GM12873 (cell line): ENCODE results near the gene EFCAB12.

Source experiments
- CTCF ChIP-seq: IDR thresholded peaks from 2 replicates; pipeline ENCODE4 v1.5.1; 2012; ENCODE audit warnings: low read depth, mild to moderate bottlenecking, moderate library complexity, low read length, control low read depth; ENCODE audit not compliant: insufficient read depth; ENCODE audit errors: missing control alignments

EFCAB12 gene

GRCh38 chr3:129460572-129460971, 32.1 kb upstream of the EFCAB12 start:
- TF ChIP-seq CTCF = no peak

- TF ChIP-seq CTCF = no peak
Measured at GRCh38 chr3:129460155-129460554, 31.7 kb upstream of the EFCAB12 start.

- TF ChIP-seq CTCF = no peak
Measured at GRCh38 chr3:129453732-129454131, 25.3 kb upstream of the EFCAB12 start.

GRCh38 chr3:129449279-129450115, 21.1 kb upstream of the EFCAB12 start:
- no peak for TF ChIP-seq CTCF

GRCh38 chr3:129448186-129448895, 19.9 kb upstream of the EFCAB12 start:
- TF ChIP-seq CTCF = no peak

GRCh38 chr3:129446926-129447325, 18.5 kb upstream of the EFCAB12 start:
- no peak for TF ChIP-seq CTCF

- TF ChIP-seq CTCF = no peak
Measured at GRCh38 chr3:129445471-129445870, 17.0 kb upstream of the EFCAB12 start.
